PFSK-1 (cell line): ENCODE measurements around the gene SEMA4D.

Source experiments
- POLR2AphosphoS5 ChIP-seq: IDR thresholded peaks from 2 replicates; pipeline ENCODE4 v1.6.1; 2012; ENCODE audit warnings: low read depth, mild to moderate bottlenecking, control low read depth, low read length, moderate library complexity
- TAF1 ChIP-seq: IDR thresholded peaks from 2 replicates; pipeline ENCODE4 v1.6.1; 2012; ENCODE audit warnings: low read length, control low read depth, borderline replicate concordance; ENCODE audit not compliant: insufficient read depth
- TF ChIP-seq, protein P1 (sequence below), 2 experiments: IDR thresholded peaks; 2 replicates each; pipeline versions ENCODE4 v1.6.1 to v1.8.0; 2011 to 2012; ENCODE audit warnings: low read depth in 2 of 2, low read length in 2 of 2, control low read depth in 1 of 2, inconsistent platforms in 1 of 2, mild to moderate bottlenecking in 1 of 2, moderate library complexity in 1 of 2; ENCODE audit not compliant: insufficient read depth in 1 of 2

- TF ChIP-seq, protein P1, sequence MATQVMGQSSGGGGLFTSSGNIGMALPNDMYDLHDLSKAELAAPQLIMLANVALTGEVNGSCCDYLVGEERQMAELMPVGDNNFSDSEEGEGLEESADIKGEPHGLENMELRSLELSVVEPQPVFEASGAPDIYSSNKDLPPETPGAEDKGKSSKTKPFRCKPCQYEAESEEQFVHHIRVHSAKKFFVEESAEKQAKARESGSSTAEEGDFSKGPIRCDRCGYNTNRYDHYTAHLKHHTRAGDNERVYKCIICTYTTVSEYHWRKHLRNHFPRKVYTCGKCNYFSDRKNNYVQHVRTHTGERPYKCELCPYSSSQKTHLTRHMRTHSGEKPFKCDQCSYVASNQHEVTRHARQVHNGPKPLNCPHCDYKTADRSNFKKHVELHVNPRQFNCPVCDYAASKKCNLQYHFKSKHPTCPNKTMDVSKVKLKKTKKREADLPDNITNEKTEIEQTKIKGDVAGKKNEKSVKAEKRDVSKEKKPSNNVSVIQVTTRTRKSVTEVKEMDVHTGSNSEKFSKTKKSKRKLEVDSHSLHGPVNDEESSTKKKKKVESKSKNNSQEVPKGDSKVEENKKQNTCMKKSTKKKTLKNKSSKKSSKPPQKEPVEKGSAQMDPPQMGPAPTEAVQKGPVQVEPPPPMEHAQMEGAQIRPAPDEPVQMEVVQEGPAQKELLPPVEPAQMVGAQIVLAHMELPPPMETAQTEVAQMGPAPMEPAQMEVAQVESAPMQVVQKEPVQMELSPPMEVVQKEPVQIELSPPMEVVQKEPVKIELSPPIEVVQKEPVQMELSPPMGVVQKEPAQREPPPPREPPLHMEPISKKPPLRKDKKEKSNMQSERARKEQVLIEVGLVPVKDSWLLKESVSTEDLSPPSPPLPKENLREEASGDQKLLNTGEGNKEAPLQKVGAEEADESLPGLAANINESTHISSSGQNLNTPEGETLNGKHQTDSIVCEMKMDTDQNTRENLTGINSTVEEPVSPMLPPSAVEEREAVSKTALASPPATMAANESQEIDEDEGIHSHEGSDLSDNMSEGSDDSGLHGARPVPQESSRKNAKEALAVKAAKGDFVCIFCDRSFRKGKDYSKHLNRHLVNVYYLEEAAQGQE (IDR thresholded peaks at IDR 0.05; ENCODE audit: insufficient read depth in 1 of 2, low read depth in 2 of 2, low read length in 2 of 2): no peak
- TF ChIP-seq TAF1: no peak
- TF ChIP-seq POLR2AphosphoS5: no peak
Measured at GRCh38 chr9:89468281-89468960, 29.5 kb downstream of the SEMA4D start.
